IPS-15b (cell line): ENCODE measurements around the gene ESYT3.
"Not testable (repeated sequence)": the region's sequence is repeated elsewhere in the genome, so short reads cannot be mapped to it uniquely, and the experiment has no call there.

Experiments used
- H3K27me3 ChIP-seq: one replicate; pipeline ENCODE4 v1.6.1; 2013; ENCODE audit warnings: low read length; ENCODE audit not compliant: control insufficient read depth, insufficient read depth
- H3K36me3 ChIP-seq: one replicate; pipeline ENCODE4 v1.6.1; 2013; ENCODE audit warnings: low read length; ENCODE audit not compliant: control insufficient read depth, insufficient read depth
- H3K4me1 ChIP-seq: one replicate; pipeline ENCODE4 v1.6.1; 2013; ENCODE audit warnings: mild to moderate bottlenecking, low read length; ENCODE audit not compliant: control insufficient read depth, insufficient read depth
- H3K4me3 ChIP-seq: one replicate; pipeline ENCODE4 v1.5.1; 2013; ENCODE audit warnings: low read depth, low read length
- H3K9ac ChIP-seq: one replicate; pipeline ENCODE4 v1.6.1; 2013; ENCODE audit warnings: low read depth, mild to moderate bottlenecking, low read length
- H3K9me3 ChIP-seq: one replicate; pipeline ENCODE4 v1.6.1; 2013; ENCODE audit warnings: mild to moderate bottlenecking, low read length; ENCODE audit not compliant: control insufficient read depth, insufficient read depth

Gene ESYT3

DNA sequence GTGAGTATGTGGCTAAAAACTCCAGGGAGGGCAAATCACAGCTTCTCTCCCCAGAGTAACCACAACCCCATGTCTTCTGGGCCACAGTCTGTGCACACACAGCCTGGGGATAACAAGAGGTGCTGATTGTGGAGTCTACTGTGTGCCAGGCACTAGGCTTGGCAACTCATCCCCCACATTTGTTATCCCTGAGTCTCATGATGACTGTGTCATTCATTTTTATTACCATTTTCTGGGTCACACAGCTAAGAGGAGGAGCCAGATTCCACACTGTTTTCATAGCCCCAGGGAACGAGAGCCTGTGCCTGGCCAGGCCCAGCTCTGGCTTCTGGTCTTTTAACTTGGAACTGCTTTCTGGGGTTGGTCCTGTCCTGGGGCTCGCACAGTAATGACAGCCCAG is 34.5 kb downstream of the ESYT3 start:
- Histone ChIP-seq H3K36me3 (no peaks in the 10 kb centered on the region), H3K9me3 (no peaks in the 10 kb centered on the region), H3K9ac (no peak overlapping the region), H3K27me3 (no peaks in the 10 kb centered on the region), H3K4me1 (no peaks in the 10 kb centered on the region), H3K4me3 (no peak overlapping the region)

DNA sequence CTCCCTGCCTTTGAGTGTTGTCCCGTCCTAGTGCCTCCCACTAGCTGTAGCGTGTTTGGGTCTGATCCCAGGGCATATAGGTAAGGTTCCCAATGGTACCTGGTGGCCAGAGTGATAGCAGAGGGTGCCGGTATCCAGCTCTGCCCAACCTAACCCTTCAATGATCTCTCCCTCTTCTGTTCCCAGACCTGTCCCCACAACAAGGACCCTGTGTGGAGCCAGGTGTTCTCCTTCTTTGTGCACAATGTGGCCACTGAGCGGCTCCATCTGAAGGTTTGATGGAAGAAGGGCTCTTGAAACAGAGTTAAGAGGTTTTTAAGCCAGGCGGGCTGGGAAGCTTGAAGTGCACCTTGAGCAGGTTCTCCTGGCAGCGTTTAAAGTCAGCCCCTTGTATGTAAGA is 35.5 kb downstream of the ESYT3 start:
- H3K9me3 ChIP-seq = no peaks in the 10 kb centered on the region
- H3K4me3 ChIP-seq = no peak overlapping the region
- no peaks in the 10 kb centered on the region for H3K4me1 ChIP-seq
- no peak overlapping the region for H3K9ac ChIP-seq
- H3K36me3 ChIP-seq = no peaks in the 10 kb centered on the region
- H3K27me3 ChIP-seq = no peaks in the 10 kb centered on the region

DNA sequence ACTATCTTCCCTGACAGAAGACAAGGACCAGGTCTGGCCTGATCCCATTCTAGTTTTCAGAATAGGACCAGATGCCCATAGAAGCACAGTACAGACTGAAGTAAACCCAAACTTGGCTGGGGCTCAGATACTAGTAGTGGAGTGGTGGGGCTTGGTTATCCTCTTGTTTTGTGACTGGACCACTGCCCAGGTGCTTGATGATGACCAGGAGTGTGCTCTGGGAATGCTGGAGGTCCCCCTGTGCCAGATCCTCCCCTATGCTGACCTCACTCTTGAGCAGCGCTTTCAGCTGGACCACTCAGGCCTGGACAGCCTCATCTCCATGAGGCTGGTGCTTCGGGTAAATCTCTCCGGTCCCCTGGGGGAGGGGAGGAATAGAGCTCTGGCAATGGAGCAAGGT is 36.3 kb downstream of the ESYT3 start:
- no peaks in the 10 kb centered on the region for H3K36me3 ChIP-seq
- no peak overlapping the region for H3K9ac ChIP-seq
- H3K4me3 ChIP-seq = no peak overlapping the region
- no peaks in the 10 kb centered on the region for H3K9me3 ChIP-seq
- H3K27me3 ChIP-seq = no peaks in the 10 kb centered on the region
- no peaks in the 10 kb centered on the region for H3K4me1 ChIP-seq

DNA sequence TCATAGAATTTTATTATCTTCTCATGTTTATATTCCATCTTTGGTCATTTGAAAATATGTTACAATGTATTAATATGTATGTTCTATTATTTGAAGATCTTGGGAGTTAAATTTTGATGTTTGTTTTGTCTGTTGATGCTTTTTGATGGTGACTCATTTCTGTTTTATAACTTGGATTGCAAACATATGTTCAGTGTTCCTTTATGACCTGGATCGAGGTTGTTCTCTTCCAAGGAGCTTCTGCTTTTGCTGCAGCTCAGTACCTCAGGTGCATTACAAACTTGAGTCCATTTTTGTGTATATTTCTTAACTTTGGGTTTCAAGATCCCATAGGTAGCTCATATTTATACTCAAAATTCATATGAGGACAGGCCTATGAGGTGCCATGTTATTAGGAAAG is 37.1 kb downstream of the ESYT3 start:
- H3K9me3 ChIP-seq = no peaks in the 10 kb centered on the region
- no peaks in the 10 kb centered on the region for H3K27me3 ChIP-seq
- H3K4me3 ChIP-seq = no peak overlapping the region
- H3K9ac ChIP-seq = no peak overlapping the region
- H3K36me3 ChIP-seq = no peaks in the 10 kb centered on the region
- H3K4me1 ChIP-seq = no peaks in the 10 kb centered on the region

DNA sequence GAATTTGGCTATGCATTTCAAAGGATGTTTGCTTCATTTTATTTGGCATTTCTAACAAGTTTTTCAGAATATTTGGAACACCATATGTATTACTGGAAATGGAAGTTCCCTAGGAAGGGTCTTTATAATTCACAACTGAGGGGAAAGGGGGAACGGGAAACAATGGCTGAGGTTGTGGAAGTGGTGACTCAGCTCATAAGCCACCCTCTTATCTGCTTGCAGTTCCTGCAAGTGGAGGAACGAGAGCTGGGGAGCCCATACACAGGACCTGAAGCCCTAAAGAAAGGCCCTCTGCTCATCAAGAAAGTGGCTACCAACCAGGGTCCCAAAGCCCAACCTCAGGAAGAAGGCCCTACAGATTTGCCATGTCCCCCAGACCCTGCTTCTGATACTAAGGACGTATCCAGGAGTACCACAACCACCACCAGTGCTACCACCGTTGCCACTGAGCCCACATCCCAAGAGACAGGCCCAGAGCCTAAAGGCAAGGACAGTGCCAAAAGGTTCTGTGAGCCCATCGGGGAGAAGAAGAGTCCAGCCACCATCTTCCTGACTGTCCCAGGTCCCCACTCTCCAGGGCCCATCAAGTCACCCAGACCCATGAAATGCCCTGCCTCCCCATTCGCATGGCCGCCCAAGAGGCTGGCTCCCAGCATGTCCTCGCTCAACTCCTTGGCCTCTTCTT is 37.9 kb downstream of the ESYT3 start:
- Histone ChIP-seq H3K9me3 (no peaks in the 10 kb centered on the region), H3K36me3 (no peaks in the 10 kb centered on the region), H3K27me3 (no peaks in the 10 kb centered on the region), H3K4me3 (no peak overlapping the region), H3K9ac (no peak overlapping the region), H3K4me1 (no peaks in the 10 kb centered on the region)

DNA sequence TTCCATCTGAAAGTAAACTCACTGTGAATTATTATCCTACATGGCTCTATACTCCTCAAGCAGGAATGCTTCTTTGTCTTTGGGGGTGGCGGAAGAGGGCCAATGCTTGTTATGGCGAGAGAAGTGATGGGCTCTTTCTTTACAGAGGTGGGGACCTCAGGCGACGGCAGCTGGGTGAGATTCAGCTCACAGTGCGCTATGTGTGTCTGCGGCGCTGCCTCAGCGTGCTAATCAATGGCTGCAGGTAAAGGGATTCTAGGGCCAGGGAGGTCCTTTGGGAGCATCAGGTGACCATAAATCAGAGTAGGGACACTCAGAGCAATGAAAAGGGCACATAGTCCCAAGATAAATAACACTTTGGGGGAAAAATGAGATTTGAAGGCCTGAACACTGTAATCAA is 39.0 kb downstream of the ESYT3 start:
- H3K36me3 ChIP-seq = no peaks in the 10 kb centered on the region
- no peak overlapping the region for H3K4me3 ChIP-seq
- no peaks in the 10 kb centered on the region for H3K27me3 ChIP-seq
- H3K9me3 ChIP-seq = no peaks in the 10 kb centered on the region
- H3K4me1 ChIP-seq = no peaks in the 10 kb centered on the region
- H3K9ac ChIP-seq = no peak overlapping the region

DNA sequence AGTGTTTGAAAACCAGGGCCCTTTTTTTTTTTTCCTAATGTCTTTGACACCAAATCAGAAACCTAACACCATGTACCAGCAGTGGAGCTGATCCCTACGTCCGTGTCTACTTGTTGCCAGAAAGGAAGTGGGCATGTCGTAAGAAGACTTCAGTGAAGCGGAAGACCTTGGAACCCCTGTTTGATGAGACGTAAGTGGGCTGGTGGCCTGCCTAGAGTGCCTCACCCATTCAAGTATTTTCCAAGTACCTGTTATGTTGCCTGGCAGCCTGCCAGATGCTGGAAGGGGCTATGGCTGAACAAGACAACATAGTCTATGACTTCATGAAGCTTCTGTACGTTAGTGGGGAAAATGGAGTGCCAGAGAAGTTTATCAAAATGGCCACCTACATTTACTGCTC is 39.7 kb downstream of the ESYT3 start:
- H3K4me3 ChIP-seq = no peak overlapping the region
- no peaks in the 10 kb centered on the region for H3K9me3 ChIP-seq
- no peaks in the 10 kb centered on the region for H3K4me1 ChIP-seq
- no peaks in the 10 kb centered on the region for H3K27me3 ChIP-seq
- H3K9ac ChIP-seq = no peak overlapping the region
- H3K36me3 ChIP-seq = no peaks in the 10 kb centered on the region

DNA sequence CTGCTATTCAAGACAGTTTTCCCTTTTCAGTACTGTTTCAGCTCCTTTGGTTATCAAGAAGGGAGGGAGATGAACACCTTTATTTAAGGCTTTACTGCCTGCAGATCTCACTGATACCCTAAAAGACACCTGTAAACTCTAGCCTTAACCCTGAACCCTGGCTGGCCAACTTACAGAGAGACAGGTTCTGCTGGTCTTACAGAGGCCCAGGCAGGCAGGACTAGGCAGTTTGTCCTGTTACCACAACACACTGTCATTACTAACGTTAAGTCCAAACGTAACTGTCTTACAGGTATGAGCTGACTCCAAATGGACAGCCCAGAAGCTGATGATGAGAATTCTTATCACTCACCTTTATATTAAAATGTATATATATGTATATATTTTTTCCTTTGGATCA is 42.1 kb downstream of the ESYT3 start:
- H3K4me1 ChIP-seq = no peaks in the 10 kb centered on the region
- no peaks in the 10 kb centered on the region for H3K36me3 ChIP-seq
- no peaks in the 10 kb centered on the region for H3K27me3 ChIP-seq
- H3K4me3 ChIP-seq = no peak overlapping the region
- no peak overlapping the region for H3K9ac ChIP-seq
- no peaks in the 10 kb centered on the region for H3K9me3 ChIP-seq

DNA sequence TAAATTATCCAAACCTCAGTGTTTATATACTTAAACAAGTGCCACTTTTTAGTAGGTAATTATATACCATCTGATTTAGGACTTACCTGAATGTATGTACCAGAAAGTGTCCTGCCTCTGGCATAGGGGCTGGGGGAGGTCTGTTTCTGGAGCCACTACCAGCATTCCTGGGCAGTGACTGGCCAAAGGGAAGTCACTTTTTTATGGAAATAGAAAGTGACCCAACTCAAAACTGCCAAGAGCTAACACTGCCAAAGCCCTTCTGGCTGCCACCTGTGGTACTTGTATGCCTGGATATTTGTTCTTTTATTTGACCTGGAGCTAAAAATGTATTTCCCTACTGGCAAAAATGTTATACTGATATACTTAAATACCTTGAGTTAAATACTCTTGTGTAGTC is 42.7 kb downstream of the ESYT3 start:
- H3K4me1 ChIP-seq = no peaks in the 10 kb centered on the region
- no peak overlapping the region for H3K9ac ChIP-seq
- no peaks in the 10 kb centered on the region for H3K27me3 ChIP-seq
- H3K9me3 ChIP-seq = no peaks in the 10 kb centered on the region
- no peaks in the 10 kb centered on the region for H3K36me3 ChIP-seq
- no peak overlapping the region for H3K4me3 ChIP-seq

DNA sequence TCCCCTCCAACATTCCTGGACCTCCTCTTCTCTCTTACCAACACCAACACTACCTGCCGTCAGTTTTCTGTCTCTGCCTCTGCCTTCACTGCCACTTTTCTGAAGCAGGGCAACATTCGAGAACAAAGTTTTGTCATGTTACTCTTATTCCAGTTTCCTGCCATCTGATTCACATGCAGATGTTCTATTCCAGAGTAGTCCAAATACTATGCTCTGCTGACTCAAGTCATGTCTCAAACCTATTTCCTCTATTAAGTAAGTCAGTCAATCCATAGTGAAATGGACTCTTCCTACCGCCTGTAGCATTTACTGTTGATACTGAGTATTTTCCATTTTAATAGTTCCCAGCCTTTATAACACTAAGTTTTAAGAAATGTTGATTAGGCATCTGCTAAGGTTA is 43.4 kb downstream of the ESYT3 start:
- no peak overlapping the region for H3K9ac ChIP-seq
- H3K4me3 ChIP-seq = no peak overlapping the region
- H3K36me3 ChIP-seq = no peaks in the 10 kb centered on the region
- no peaks in the 10 kb centered on the region for H3K27me3 ChIP-seq
- no peaks in the 10 kb centered on the region for H3K4me1 ChIP-seq
- no peaks in the 10 kb centered on the region for H3K9me3 ChIP-seq

DNA sequence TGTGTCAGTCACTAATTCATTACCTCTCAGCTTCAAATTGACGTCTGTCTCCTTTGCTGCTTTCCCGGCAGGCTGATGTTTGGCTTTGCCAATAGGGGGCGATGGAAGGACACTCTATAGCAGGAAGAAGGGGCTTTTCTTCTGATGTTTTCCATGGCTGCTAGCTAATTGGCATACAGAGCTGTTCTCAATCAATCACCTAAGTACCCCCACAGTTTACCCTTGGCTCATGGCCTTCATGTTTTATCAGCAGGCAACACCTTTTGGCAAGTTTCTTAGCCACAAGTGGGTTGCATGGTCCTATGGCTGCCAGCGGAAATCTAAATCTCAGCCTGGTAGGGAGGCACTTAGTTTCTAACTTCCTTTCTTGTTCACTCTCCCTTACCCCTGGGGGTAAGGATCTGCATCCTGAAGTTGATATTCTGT is 45.0 kb downstream of the ESYT3 start:
- H3K36me3 ChIP-seq = no peaks in the 10 kb centered on the region
- no peaks in the 10 kb centered on the region for H3K4me1 ChIP-seq
- H3K27me3 ChIP-seq = no peaks in the 10 kb centered on the region
- H3K9me3 ChIP-seq = no peaks in the 10 kb centered on the region
- no peak overlapping the region for H3K9ac ChIP-seq
- no peak overlapping the region for H3K4me3 ChIP-seq

DNA sequence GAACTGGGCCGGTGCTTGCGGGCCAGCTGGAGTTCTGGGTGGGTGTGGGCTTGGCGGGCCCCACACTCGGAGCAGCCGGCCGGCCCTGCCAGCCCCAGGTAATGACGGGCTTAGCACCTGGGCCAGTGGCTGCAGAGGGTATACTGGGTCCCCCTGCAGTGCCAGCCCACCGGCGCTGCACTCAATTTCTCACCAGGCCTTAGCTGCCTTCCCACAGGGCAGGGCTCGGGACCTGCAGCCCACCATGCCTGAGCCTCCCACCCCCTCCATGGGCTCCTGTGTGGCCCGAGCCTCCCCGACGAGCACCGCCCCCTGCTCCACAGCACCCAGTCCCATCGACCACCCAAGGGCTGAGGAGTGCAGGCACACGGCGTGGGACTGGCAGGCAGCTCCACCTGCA is 50.3 kb downstream of the ESYT3 start:
- not testable (repeated sequence) for H3K4me1 ChIP-seq, H3K9ac ChIP-seq, H3K4me3 ChIP-seq, H3K27me3 ChIP-seq, H3K9me3 ChIP-seq, H3K36me3 ChIP-seq
